Measurements from ENCODE around the gene SEMA6A.
"Not testable (repeated sequence)": the region's sequence is repeated elsewhere in the genome, so short reads cannot be mapped to it uniquely, and the experiment has no call there.

SEMA6A gene

DNA sequence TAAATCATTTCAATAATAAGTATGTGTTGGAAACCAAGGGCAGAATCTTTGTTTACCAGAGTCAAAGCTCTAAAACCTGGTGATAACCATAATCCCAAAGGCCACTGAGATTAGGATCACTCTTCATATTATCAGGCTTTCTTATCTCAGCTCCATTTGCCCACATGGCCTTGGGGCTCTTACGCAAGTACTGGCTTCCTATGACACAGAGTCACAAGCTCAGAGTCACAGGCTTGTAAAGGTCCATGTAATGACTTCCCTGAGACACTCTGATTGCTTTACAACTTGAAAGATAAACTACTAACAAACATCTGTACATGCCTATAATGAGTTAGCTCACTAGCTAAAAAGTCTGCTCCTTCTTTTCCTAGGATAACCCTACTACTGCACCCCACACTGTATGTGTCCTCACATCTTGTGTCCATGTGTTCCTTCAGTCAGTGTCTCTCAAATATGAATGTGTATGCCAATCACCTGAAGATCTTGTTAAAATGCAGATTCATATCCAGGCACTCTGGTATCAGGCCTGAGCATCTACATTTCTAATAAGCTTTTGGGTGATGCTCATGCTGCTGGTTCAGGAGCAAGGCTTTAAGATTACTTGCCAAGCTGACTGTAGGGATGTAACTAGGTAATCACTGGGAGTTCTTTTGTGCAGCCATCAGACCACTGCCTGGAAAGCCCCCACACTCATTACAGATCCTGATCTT, 28.4 kb downstream of the SEMA6A start:
- no peak for DNase-seq

DNA sequence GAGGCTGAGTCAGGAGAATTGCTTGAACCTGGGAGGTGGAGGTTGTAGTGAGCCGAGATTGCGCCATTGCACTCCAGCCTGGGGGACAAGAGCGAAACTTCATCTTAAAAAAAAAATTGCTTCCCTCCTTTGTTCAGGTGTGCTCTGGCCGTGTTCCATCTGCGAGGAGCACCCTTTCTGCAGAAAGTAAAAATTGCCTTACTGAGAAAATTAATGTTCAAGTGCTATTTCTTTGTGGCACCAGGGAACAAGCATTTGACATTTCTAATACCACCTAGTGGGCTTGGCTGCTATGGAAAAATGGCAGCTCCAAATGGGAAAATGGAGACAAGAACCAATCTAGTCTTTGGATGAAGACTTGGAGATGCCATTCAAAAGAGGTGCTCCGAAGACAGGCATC, 29.2 kb downstream of the SEMA6A start:
- DNase-seq: not testable (repeated sequence)

DNA sequence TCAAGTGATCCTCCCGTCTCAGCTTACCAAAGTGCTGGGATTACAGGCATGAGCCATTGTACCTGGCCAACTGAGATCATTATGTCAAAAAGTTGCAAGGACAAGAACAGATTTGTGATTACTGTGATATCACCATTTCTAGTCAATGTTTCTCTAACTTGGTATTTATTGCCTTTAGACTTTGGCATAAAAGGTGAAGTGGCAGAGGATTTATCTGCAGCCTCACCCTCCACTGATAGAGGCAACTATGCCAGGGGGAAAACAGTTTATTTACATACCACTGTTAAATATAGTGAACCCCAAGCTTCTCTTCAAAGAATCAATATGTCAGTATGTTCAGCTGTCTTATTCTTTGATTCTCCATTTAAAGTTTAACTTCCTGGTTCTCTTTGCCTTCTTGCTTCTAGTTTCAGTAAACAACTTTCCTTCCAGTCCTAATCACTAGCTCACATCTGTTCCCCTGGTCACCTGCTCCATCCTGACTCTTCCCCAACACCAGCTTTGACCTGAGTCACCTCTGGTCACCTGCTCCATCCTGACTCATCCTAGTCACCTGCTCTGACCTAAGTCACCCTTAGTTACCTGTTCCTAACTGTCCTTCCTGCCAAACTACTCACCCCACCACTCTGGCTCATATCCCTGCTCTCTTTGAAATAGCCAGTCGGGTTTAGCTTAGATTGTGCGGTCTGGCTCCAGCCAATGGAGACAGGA, 29.9 kb downstream of the SEMA6A start:
- DNase-seq: no peak

DNA sequence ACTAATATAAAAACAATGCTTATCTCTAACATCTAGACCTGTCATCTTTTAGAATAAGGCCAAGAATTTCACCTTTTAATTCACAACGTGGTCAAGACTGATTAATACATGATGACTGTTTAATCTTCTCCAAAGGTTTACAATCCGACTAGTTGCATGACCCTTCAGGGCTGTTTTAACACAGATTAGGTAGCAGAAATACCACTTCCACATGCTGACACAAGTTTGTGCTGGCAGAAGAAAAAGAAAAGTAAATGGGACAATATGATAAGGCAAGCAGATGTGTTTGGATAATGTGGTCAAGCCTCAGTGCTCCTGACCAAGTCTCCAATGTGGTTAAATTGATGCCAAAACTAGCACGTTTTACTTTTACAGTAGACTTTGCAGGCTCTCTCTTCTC, 31.1 kb downstream of the SEMA6A start:
- no peak for DNase-seq

DNA sequence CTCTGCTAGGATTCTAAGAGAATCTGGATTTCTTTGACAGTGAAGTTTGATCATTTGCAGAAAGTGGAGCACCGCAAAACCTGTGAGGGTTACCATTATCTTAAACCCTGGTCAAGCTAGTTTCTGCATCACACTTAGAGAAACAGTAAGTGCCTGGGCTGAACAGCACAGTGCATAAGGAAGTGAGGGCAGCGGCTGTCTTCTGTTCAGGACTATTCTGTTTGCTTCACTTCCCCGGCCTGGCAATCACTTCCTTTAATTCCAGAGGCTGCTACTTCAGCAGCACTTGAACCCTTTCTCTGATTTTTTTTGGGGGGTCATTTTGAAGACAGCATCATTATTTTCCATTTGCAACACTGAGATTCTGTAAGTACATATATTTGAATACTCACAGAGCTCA, 32.0 kb downstream of the SEMA6A start:
- DNase-seq: no peak

DNA sequence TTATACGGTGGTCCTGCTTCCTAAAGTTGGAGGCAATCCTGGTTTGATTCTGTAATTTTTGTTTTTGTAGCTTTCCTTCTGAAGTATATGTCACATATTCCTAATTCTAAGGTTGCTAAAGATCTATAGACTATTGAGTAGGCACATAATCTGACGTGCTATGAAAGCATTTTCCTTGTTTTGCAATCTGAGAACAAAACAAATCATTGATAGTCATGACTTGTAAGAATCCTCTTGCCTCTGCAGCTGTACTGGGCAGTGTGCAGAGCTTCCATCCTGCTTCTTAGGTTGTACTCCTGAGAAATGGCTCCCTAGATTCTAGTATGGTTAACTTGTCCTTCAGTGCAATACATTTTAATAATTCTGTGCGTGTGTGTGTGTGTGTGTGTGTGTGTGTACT, 35.4 kb downstream of the SEMA6A start:
- no peak for DNase-seq

DNA sequence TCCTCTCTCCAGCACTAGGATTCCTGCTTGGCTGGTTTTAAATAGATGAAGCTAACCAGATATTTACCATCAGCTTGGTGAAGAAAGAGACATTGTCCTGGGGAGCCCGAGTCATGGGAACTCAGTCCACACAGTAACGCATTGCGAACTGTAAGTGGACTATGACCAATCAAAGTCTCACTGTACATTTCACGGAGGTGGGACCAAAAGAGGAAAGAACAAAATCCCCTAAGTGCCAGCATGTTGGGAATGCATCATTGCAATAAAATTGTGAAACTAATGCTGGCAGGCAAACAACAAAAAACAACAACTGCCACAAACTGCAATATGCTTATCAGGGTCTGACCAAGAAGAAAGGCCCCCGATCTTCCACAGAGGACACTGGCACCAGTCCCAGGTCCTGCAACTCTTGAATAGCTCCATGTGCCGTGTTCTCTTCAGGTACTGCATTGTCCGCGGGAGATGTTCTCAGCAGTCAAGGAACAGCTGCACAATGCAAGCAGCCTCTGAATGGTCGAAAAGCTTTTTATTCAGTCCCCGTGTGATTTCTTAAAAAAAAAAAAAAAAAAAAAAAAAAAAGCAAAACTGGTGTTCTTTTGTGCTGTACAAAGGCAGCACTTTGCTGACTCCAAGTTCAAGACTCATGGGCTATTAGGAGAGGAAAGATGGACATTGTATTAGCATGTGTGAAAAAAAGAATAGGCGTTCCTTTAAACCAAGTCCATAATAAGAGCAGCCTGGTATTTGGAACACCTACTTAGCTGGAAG, 38.1 kb downstream of the SEMA6A start:
- DNase-seq: no peak

DNA sequence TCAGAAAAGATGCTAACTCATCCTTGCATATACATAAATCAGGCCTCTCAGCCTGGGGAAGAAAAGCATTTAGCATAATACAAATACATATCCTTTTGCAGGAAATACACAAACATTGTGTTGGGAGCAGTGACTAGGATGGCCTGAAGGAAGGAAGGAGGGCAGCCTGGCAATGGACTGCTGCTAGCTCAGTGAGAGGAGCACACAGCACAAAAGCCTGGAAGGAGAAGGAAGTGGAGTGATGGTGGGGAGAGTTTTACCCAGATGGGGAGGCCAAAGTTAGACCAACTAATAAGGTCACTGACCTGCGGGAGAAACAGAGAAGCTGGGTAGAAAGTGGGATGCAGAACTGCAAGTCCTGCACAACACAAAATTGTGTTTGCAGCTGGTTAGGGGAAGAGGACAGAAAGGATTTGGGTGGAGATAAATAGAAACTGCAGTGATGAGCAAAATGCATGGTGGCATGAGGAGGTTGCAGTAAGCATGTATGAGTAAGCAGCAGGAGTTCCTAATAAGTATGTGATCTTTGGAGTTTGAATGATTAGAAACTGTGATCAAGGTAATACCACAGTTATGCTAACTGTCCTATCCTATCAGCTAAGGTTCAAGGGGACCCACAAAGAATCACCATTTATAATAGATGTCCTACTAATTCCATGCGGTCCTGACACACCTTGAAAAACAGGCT, 39.5 kb downstream of the SEMA6A start:
- DNase-seq: no peak

DNA sequence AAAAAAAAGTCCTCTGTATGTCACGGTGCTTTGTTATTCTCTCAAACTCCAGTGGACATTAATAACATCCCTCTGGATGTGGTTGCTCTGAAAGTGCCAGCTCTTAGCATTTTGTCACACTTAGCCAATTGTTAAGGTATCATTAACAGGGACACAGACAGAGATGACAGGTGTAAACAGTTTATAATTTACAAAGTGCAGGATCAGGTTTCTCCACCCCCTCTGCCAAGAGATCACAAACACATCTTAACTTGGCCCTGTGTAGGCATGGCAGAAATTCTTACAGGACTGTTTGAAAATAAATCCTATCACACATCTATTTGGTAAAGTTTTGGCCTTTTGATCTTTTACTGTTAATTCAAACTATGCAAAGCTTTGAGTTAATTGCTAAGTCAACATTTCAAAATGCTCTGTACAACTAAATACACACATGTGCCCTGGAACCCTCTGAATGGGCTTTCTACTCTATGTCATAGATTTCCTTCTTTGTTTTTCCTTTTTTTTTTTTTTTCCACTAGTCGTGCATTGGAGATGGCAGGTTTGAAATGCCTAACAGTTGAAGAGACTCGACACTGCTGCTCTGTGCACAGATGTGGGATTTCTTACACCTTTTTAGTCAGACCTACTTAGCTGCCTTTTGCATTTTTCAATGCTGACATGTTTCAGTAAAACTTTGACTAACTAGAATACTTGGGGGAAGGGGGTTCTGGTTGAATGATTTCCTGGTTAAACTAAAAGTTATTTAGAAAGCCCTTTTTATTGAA, 41.7 kb downstream of the SEMA6A start:
- no peak for DNase-seq

DNA sequence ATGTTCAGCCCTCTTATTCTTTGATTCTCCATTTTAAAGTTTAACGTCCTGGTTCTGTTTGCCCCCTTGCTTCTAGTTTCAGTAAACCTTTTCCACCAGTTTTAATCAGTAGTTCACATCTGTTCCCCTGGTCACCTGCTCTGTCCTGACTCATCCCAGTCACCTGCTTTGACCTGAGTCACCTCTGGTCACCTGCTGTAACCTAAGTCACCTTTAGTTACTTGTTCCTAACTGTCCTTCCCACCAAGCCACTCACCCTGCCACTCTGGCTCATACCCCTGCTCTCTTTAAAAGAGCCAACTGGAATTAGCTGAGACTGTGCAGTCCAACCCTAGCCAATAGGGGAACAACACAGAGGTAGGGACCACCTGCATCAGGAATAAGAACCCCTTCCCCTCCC, 43.0 kb downstream of the SEMA6A start:
- DNase-seq: no peak

DNA sequence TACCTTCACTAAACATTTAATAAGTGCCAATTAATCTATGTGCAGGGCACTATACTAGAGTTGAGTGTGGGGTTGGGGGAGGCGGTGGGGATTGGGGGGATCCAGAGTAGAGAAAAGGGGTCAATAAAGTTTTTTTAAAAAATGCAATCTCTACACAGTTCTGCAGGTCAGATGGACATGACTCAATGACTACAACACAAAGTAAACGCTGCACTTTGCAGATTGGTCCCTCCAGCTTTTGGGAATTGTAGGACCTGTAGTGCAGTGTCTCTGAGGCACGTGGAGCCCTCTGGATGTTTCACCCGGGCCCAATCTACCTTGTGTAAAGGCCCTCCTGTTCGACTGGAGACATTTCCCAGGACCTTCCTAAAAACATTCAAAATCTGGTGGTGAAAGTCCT, 43.5 kb downstream of the SEMA6A start:
- DNase-seq: no peak

DNA sequence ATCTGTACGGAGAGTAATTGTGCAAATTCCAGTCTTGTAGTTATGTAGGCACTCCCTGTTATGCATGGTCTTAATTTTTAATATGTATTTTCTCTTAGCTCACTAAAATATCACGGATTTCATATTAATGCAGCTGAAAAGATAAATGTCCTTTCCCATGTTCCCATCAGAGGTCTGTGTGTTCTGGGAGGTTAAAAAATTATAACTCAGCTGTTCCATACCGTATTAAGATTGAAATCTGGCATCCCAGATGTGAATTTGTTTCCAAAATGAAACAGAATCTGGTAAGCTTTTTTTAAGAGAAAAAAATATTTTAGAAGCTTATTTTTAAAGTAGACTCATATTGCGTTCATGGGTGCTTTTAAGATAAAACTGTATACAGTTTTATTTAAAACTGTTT, 44.3 kb downstream of the SEMA6A start:
- DNase-seq: no peak

DNA sequence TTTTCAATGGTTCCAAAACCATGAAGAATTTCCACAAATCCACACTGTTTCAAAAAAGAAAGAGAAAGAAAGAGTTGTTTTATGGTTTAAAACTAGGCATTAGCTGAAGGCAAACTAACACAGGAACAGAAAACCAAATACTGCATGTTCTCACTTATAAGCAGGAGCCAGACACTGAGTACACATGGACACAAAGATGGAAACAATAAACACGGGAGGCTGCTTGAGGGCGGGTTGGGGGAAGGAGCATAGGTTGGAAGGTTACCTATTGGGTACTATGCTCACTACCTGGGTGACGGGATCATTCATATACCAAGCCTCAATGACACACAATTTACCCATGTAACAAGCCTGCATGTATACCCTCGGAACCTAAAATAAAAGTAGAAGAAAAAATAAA, 45.0 kb downstream of the SEMA6A start:
- no peak for DNase-seq

DNA sequence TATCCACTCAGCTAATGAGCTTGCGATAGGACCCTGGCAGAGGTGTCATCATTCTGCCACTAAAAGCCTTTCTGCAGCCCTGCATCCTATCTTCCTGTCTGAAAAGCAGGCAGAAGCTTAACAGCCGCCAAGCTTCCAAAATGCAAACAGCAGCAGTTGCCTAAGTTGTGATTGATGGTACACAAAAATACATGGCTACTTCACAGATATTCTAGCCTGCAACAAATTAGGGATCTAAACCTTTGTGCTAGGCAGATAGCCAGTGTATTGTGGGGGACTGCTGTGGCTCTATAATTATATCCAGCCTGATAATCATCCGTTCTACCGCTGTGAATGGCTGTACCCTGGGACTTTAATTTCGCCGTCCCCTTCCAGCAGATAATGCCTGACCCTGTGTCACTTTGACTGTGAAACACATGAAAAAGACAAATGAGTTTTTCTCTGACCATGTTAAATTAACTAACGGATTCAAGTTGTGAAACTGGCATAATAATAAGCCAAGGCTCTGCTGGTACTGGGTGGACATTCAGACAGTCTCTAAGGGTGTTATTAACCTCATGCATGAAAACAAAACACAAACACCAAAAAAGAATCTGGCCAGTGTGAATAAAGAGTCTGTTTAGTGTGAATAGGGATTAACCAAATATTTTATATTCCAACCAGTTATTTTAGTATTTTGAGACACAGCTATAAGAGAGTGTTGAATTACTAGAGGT, 45.9 kb downstream of the SEMA6A start:
- no peak for DNase-seq

DNA sequence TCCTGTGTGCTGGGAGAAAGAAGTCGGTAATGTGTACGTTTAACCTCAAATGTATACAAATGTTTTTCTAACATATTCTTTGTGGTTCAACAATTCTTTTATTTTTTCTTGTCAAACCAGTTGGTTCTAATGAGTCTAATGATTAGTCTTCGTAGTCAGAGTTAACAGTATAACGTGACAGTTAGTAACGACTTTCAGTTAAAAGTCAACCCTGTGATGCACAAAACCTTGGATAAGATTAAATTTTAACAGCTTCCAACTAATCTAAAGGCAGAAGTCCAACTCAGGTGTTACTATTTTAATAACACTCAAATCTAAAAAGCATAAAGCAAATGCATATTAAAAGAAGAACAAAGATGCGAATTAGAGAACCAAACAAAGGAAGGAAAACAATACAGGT, 47.0 kb downstream of the SEMA6A start:
- DNase-seq: no peak

DNA sequence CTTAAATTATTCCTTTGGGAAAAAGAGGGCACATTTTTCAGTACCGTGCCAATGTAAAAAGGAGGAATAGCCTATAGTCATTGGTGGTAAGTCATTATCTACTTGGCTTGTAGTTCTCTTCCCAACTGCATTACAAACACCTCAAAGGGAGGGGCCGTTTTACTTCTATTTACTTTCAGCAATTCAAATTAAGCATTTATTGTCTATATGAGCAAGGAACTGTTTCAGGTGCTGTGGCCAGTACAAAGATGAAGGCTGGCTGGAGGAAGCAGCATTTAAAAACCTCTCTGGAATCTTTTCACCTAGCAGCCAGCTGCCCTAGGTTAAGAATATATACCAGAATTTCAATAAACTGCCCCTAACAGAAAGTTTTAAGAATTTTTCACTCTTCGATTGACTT, 48.9 kb downstream of the SEMA6A start:
- no peak for DNase-seq

DNA sequence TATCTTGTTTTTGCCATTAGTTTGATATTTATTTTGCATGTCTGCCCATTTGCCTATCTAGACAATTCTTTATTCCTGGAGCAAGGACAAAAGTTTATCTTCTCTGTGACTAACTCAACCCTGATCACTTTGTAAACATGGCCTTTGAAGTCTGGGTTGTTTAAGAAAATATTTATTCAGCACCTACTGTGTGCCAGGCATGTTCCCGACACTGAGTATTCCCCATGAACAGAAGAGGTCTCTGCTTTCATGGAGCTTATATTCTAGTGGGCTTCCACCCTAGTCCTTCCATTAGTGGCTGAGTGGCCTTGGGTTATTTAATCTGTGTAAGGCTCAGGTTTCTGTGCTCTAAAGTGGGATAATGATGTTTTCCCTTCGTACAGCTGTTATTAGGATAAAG, 49.7 kb downstream of the SEMA6A start:
- no peak for DNase-seq

DNA sequence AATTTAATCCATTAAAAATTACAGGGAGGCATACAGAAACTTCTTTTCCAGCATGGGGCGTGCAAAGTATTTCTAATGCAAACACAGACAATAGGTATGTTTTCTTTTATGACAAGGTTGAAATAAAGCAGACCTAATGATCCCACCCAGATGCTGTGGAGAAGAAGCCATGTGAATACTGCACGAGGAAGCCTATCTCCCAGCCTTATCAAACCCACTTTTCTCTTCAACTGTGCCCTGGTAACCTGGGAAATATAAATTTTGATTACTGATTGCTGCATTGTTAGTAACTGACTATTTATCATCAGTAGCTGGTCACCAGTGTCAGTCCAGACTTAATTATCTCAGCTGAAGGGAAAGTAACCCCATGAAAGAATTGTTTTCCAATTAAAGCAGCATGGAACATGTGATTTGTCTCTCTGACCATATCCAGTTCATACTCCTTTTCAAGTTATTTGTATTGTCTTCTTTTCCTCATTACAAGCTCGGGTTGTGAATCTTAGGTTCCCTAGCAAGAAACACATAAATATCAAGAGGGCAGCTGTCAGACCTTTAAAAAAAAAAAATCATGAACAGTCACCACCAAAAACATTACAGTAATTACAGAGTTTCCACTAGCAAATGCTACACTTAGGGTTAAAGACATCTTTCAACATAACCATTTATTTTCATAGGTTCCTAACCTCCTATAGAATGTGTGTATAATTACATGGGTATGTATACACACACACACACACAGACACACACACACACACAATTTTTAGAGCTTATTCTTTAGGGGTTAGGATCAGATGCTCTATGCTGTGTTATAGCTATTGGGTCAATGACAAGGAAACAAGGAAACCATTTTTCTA, 50.3 kb downstream of the SEMA6A start:
- no peak for DNase-seq

DNA sequence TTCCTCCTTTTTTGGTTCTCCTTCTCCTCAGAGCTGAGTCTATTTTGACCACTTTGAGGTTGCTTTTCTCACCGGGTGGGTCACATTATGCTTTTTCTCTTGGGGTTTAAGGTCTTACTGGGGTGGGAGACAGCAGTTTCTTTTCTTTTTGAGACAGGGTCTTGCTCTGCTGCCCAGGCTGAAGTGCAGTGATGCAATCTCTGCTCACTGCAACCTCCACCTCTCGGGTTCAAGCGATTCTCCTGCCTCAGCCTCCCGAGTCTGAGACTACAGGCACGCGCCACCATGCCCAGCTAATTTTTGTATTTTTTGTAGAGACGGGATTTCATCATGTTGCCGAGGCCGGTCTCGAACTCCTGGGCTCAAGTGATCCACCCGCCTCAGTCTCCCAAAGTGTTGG, 51.4 kb downstream of the SEMA6A start:
- DNase-seq: not testable (repeated sequence)

DNA sequence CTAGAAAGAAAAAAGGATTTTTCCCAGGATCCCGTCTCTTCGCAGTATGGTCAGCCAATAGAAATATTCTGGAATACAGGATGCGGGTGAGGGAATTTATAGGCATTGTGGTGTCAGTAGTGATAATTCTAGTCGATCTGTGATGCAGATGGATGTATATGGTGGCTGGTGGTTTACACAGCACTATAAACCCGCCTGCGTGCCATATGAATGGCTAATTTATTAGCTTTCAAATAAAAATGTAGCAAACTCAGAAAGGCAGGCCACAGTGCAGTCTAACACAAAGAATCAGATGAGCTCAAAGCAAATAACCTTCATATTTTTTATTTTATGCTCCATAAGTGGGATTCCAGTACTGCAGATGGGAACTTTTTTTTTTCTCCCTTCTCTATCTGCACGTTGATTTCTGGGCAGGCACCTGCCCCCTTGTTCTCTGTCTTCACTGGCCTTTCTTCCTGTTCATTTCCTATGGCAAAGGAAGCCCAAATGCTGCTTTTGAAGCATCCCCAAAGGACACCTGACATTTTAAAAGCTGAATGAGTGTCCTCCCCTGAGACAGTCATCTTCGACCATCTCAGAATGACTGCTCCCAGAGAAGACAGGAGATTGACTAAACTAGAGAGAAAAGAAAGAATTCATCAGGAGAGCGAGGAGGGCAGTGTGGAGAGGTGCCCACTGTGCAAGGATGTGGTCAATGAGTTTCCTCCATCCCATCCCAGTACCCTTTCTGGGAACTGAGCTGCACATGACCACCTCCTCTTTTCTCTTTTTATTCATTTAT, 52.1 kb downstream of the SEMA6A start:
- no peak for DNase-seq
